Spleen (tissue), 11 donors: ENCODE results near the gene MEGF8. TPM values are rescaled to one million over a fixed set of nuclear protein-coding genes. Genes with fewer than 3 reads are reported as not detected.

ENCODE experiments used
- DNase-seq: peaks from one replicate; pipeline ENCODE4 v3.0.0-alpha.2; 2020
- H3K27ac ChIP-seq, 8 donors: fragments of 200-600 bp; sonication (generic) in 7 of 8; 1 replicate in 4 of 8; 2 replicates in 4 of 8; pipeline versions ENCODE4 v1.5.0 to v1.8.0; 2016 to 2021; ENCODE audit warnings: inconsistent platforms in 4 of 8, mild to moderate bottlenecking in 4 of 8, moderate library complexity in 1 of 8
- H3K27me3 ChIP-seq, 7 donors: fragments of 200-600 bp; sonication (generic) in 6 of 7; replicated peaks in 1 of 7; 1 replicate in 4 of 7; 2 replicates in 3 of 7; pipeline versions ENCODE4 v1.5.0 to v1.8.0; 2016 to 2021; ENCODE audit warnings: inconsistent platforms in 3 of 7, mild to moderate bottlenecking in 1 of 7
- H3K36me3 ChIP-seq, 6 donors: fragments of 200-600 bp; sonication (generic) in 5 of 6; 1 replicate in 4 of 6; 2 replicates in 2 of 6; pipeline versions ENCODE4 v1.5.0 to v1.8.0; 2016 to 2021; ENCODE audit warnings: inconsistent platforms in 2 of 6
- H3K4me1 ChIP-seq, 6 donors: fragments of 200-600 bp; sonication (generic) in 5 of 6; 1 replicate in 3 of 6; 2 replicates in 3 of 6; pipeline versions ENCODE4 v1.5.0 to v1.8.0; 2016 to 2021; ENCODE audit warnings: inconsistent platforms in 3 of 6
- H3K4me3 ChIP-seq, 8 donors: fragments of 200-600 bp; sonication (generic) in 7 of 8; 1 replicate in 4 of 8; 2 replicates in 4 of 8; pipeline versions ENCODE4 v1.5.0 to v1.8.0; 2016 to 2021; ENCODE audit warnings: inconsistent platforms in 4 of 8, mild to moderate bottlenecking in 4 of 8, moderate library complexity in 2 of 8
- H3K9me3 ChIP-seq, 8 donors: fragments of 200-600 bp; sonication (generic) in 7 of 8; 1 replicate in 4 of 8; 2 replicates in 4 of 8; pipeline versions ENCODE4 v1.5.0 to v1.8.0; 2016 to 2021; ENCODE audit warnings: inconsistent platforms in 4 of 8
- CTCF ChIP-seq, 11 experiments: fragments of 200-600 bp in 7 of 11; fragments of 450-650 bp in 4 of 11; sonication (generic) in 4 of 11; IDR thresholded peaks in 8 of 11; conservative IDR thresholded peaks in 3 of 11; 1 replicate in 7 of 11; 2 replicates in 4 of 11; pipeline versions ENCODE4 v1.4.0 to v1.8.0; 2016 to 2021; ENCODE audit warnings: antibody characterized with exemption in 11 of 11, inconsistent platforms in 4 of 11, mild to moderate bottlenecking in 1 of 11
- POLR2A ChIP-seq, 3 donors: fragments of 450-650 bp; IDR thresholded peaks; one replicate each; pipeline ENCODE4 v1.5.1; 2017; ENCODE audit warnings: antibody characterized with exemption in 3 of 3, mild to moderate bottlenecking in 1 of 3
- POLR2AphosphoS5 ChIP-seq, 3 donors: sonication (generic); formaldehyde crosslinking; IDR thresholded peaks; one replicate each; pipeline ENCODE4 v1.5.1; 2017; ENCODE audit warnings: antibody characterized with exemption in 3 of 3
- WGBS, 5 donors: extraction: QIAGEN DNeasy Blood & Tissue Kit in 3 of 5; methylation state at CpG; one replicate each; pipeline versions ENCODE4 v1.1.5 to v1.1.7; 2013 to 2018; 5-methylcytosine and 5-hydroxymethylcytosine counted together
- intact Hi-C: fragments of 100-400 bp; cut with DNase I; formaldehyde crosslinking; loops from one replicate; pipeline ENCODE4 v1.15.0; 2023; ENCODE audit warnings: low total_unique reads
- polyA plus RNA-seq, 3 donors: library from polyadenylated mRNA; stranded (reverse); fragments of 200-250 nt; gene quantifications; one replicate each; pipeline ENCODE4 v1.2.1, GENCODE V29; 2013
- total RNA-seq, 7 donors: library from RNA; depleted of rRNA in 3 of 7; stranded (reverse); fragments of >200 nt in 3 of 7; fragmentation: NEBNext Ultra II Directional in 4 of 7; extraction: Animal tissue kit (Norgen Biotek cat#: 25700) in 4 of 7; gene quantifications; one replicate each; pipeline versions ENCODE4 v1.1.0 to v1.2.1, GENCODE V29; 2016 to 2021
- donor health status: healthy with polysubstance abuse.
- donor health status: DM: no; HTN: no; CAD: no; lungs with moderate emphysema.
- donor health status: DM: no; HTN: no; CAD: no.
- donor health status: Bipolar disorder and iron deficiency.
- donor health status: healthy.
- donor health status: DM: no; HTN: no; CAD: no.
- donor health status: DM: yes; HTN: yes; CAD: no.

The MEGF8 gene
- total and polyA plus RNA-seq, 10 donors = 2.3 to 26.2 (median 18.7) TPM

- 67 to 89% (median 83%) methylated on average over 3 to 5 of the region's 5 CpGs for WGBS, 5 donors
- intact Hi-C loops = no loop called here
- peaks cover 0 to 49% (median 27%) of the 10 kb centered on the region in 7 donors for H3K27me3 ChIP-seq
- no peak overlapping the region for H3K27ac ChIP-seq
- no peaks in the 10 kb centered on the region for H3K36me3 ChIP-seq
- DNase-seq = no peak
- no peak for TF ChIP-seq POLR2A (IDR thresholded peaks at IDR 0.05)
- no peak for TF ChIP-seq POLR2AphosphoS5 (IDR thresholded peaks at IDR 0.05)
- TF ChIP-seq CTCF (IDR thresholded peaks at IDR 0.05 in 8 of 11, conservative IDR thresholded peaks at IDR 0.05 in 3 of 11) = no peak
- H3K4me3 ChIP-seq = no peak overlapping the region
- H3K9me3 ChIP-seq = no peaks in the 10 kb centered on the region
- H3K4me1 ChIP-seq = peaks cover 17 to 38% (median 27%) of the 10 kb centered on the region in 6 donors
Measured at GRCh38 chr19:42315024-42315423, 10.4 kb upstream of the MEGF8 start.

GRCh38 chr19:42316223-42317211, 8.9 kb upstream of the MEGF8 start:
- Histone ChIP-seq H3K4me3 (peak overlapping the region in 3 of 8 donors; percentile 7 to 50 (median 9)), H3K27ac (peak overlapping the region in 3 of 8 donors; percentile 38 to 49 (median 44)), H3K27me3 (peaks cover 0 to 40% (median 27%) of the 10 kb centered on the region in 7 donors), H3K9me3 (no peaks in the 10 kb centered on the region), H3K4me1 (peaks cover 17 to 38% (median 27%) of the 10 kb centered on the region in 6 donors), H3K36me3 (no peaks in the 10 kb centered on the region)
- intact Hi-C loops = no loop called here
- 16 to 21% (median 20%) methylated on average over 23 to 28 of the region's 28 CpGs for WGBS, 5 donors
- DNase-seq = peak; percentile 86
- TF ChIP-seq CTCF (IDR thresholded peaks at IDR 0.05 in 8 of 11, conservative IDR thresholded peaks at IDR 0.05 in 3 of 11) = no peak
- TF ChIP-seq POLR2AphosphoS5 (IDR thresholded peaks at IDR 0.05) = peak; percentile 27 to 74 (median 52)

GRCh38 chr19:42317535-42317934, 7.9 kb upstream of the MEGF8 start:
- intact Hi-C loops = no loop called here
- Histone ChIP-seq H3K27ac (no peak overlapping the region), H3K36me3 (no peaks in the 10 kb centered on the region), H3K27me3 (peaks cover 0 to 38% (median 22%) of the 10 kb centered on the region in 7 donors), H3K9me3 (no peaks in the 10 kb centered on the region), H3K4me3 (no peak overlapping the region), H3K4me1 (peaks cover 17 to 36% (median 27%) of the 10 kb centered on the region in 6 donors)
- DNase-seq = no peak
- WGBS, 5 donors = 88 to 94% (median 90%) methylated on average over 13 of the region's 13 CpGs
- TF ChIP-seq POLR2AphosphoS5 (IDR thresholded peaks at IDR 0.05) (no peak), CTCF (IDR thresholded peaks at IDR 0.05 in 8 of 11, conservative IDR thresholded peaks at IDR 0.05 in 3 of 11) (no peak)

- WGBS, 5 donors = 63 to 80% (median 74%) methylated on average over 9 of the region's 9 CpGs
- Histone ChIP-seq H3K4me1 (peaks cover 14 to 41% (median 30%) of the 10 kb centered on the region in 6 donors), H3K27ac (no peak overlapping the region), H3K4me3 (no peak overlapping the region), H3K36me3 (no peaks in the 10 kb centered on the region), H3K9me3 (no peaks in the 10 kb centered on the region), H3K27me3 (peaks cover 0 to 33% (median 21%) of the 10 kb centered on the region in 7 donors)
- no peak for TF ChIP-seq CTCF (IDR thresholded peaks at IDR 0.05 in 8 of 11, conservative IDR thresholded peaks at IDR 0.05 in 3 of 11)
- no peak for TF ChIP-seq POLR2A (IDR thresholded peaks at IDR 0.05)
- TF ChIP-seq POLR2AphosphoS5 (IDR thresholded peaks at IDR 0.05) = no peak
- DNase-seq = no peak
- intact Hi-C loops = no loop called here
Measured at GRCh38 chr19:42322305-42322704, 3.1 kb upstream of the MEGF8 start.
